OCI-LY3 (cell line): ENCODE data around the gene CELF4.

Source experiments
- H2AFZ ChIP-seq: fragments of 200-600, 300-600 bp; shearing (Covaris generic); 2 replicates; pipeline ENCODE4 v1.6.0; 2014; ENCODE audit warnings: antibody characterized with exemption, low read depth, low read length
- H3K27ac ChIP-seq: fragments of 200-600, 300-600 bp; sonication (generic); 2 replicates; pipeline ENCODE4 v1.5.1; 2014; ENCODE audit warnings: mild to moderate bottlenecking, low read length, moderate library complexity, mixed read lengths
- H3K27me3 ChIP-seq: fragments of 200-600, 300-600 bp; sonication (generic); 2 replicates; pipeline ENCODE4 v1.6.1; 2014; ENCODE audit warnings: low read depth, low read length, mixed read lengths
- H3K36me3 ChIP-seq: fragments of 200-600, 300-600 bp; sonication (generic); replicated peaks from 2 replicates; pipeline ENCODE3; 2014; ENCODE audit warnings: low read depth, low read length, mixed read lengths
- H3K4me1 ChIP-seq: fragments of 300-600, 200-600 bp; sonication (generic); 2 replicates; pipeline ENCODE4 v1.6.1; 2014; ENCODE audit warnings: low read length, mixed read lengths
- H3K4me2 ChIP-seq: fragments of 200-600, 300-600 bp; sonication (generic); 2 replicates; pipeline ENCODE4 v1.6.1; 2014; ENCODE audit warnings: low read length, mixed read lengths
- H3K4me3 ChIP-seq: fragments of 300-600, 200-600 bp; sonication (generic); 2 replicates; pipeline ENCODE4 v1.5.1; 2014; ENCODE audit warnings: antibody characterized with exemption, mild to moderate bottlenecking, low read length, moderate library complexity
- H3K79me2 ChIP-seq: fragments of 300-600, 200-600 bp; shearing (Covaris generic); 2 replicates; pipeline ENCODE4 v1.6.1; 2014; ENCODE audit warnings: mild to moderate bottlenecking, low read length, mixed read lengths
- H3K9ac ChIP-seq: fragments of 300-600, 200-600 bp; shearing (Covaris generic); 2 replicates; pipeline ENCODE4 v1.6.0; 2014; ENCODE audit warnings: mild to moderate bottlenecking, low read length, moderate library complexity
- H3K9me3 ChIP-seq: fragments of 200-600, 300-600 bp; shearing (Covaris generic); 2 replicates; pipeline ENCODE4 v1.6.1; 2014; ENCODE audit warnings: low read length, mixed read lengths; ENCODE audit not compliant: insufficient read depth
- H4K20me1 ChIP-seq: fragments of 200-600, 300-600 bp; sonication (generic); 2 replicates; pipeline ENCODE4 v1.6.1; 2016; ENCODE audit warnings: low read length, mixed read lengths; ENCODE audit not compliant: insufficient read depth
- CTCF ChIP-seq: fragments of 200-600, 300-600 bp; sonication (generic); IDR thresholded peaks from 2 replicates; pipeline ENCODE4 v1.5.1; 2014; ENCODE audit warnings: antibody characterized with exemption, low read length, low read depth
- EZH2phosphoT487 ChIP-seq: fragments of 200-600 bp; shearing (Covaris generic); IDR thresholded peaks from 2 replicates; pipeline ENCODE4 v1.6.1; 2018; ENCODE audit warnings: antibody characterized with exemption, mixed run types, low read depth

Gene CELF4

DNA sequence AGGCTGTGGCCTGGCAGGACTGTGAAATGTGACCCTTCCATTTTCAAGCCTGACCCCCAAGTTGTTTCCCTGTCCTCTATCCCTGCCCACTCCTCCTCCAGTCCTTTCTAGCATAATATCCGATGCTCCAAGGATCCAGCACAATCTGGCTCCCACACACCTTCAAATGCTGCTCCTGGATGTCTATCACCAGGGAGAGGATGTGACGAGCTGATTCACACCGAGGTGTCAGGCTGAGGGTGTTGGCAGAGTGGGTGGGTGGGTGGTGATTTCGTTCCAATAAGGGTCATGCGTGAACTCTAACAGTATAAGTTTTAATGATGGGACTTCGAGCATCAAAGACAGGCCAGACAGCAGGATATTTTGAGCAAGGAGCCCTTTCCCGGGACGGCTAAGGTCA lies 107.8 kb downstream of the CELF4 start:
- TF ChIP-seq EZH2phosphoT487 (no peak), CTCF (no peak)
- H4K20me1 ChIP-seq, result no peaks in the 10 kb centered on the region
- peaks cover 21% of the 10 kb centered on the region for H3K27me3 ChIP-seq
- H3K36me3 ChIP-seq, result no peaks in the 10 kb centered on the region
- H2AFZ ChIP-seq, result no peak overlapping the region
- H3K9me3 ChIP-seq, result no peaks in the 10 kb centered on the region
- no peak overlapping the region for H3K27ac ChIP-seq
- H3K4me1 ChIP-seq, result peaks cover 7% of the 10 kb centered on the region
- no peak overlapping the region for H3K4me2 ChIP-seq
- no peaks in the 10 kb centered on the region for H3K79me2 ChIP-seq
- no peak overlapping the region for H3K9ac ChIP-seq
- H3K4me3 ChIP-seq, result no peak overlapping the region

GRCh38 chr18:37457341-37457740 lies 108.3 kb downstream of the CELF4 start:
- Histone ChIP-seq H3K36me3 (no peaks in the 10 kb centered on the region), H3K4me2 (no peak overlapping the region), H3K27me3 (peaks cover 21% of the 10 kb centered on the region), H3K79me2 (no peaks in the 10 kb centered on the region), H4K20me1 (no peaks in the 10 kb centered on the region), H3K27ac (no peak overlapping the region), H3K9ac (no peak overlapping the region), H3K4me1 (peaks cover 7% of the 10 kb centered on the region), H3K4me3 (no peak overlapping the region), H2AFZ (no peak overlapping the region), H3K9me3 (no peaks in the 10 kb centered on the region)
- TF ChIP-seq EZH2phosphoT487 (no peak), CTCF (no peak)

GRCh38 chr18:37456873-37457272 lies 108.7 kb downstream of the CELF4 start:
- no peaks in the 10 kb centered on the region for H3K79me2 ChIP-seq
- no peak overlapping the region for H3K4me2 ChIP-seq
- H2AFZ ChIP-seq, result no peak overlapping the region
- H3K4me1 ChIP-seq, result peaks cover 7% of the 10 kb centered on the region
- H3K36me3 ChIP-seq, result no peaks in the 10 kb centered on the region
- no peak overlapping the region for H3K27ac ChIP-seq
- H3K9me3 ChIP-seq, result no peaks in the 10 kb centered on the region
- H4K20me1 ChIP-seq, result no peaks in the 10 kb centered on the region
- no peak overlapping the region for H3K9ac ChIP-seq
- peaks cover 21% of the 10 kb centered on the region for H3K27me3 ChIP-seq
- TF ChIP-seq CTCF, result no peak
- TF ChIP-seq EZH2phosphoT487, result no peak
- no peak overlapping the region for H3K4me3 ChIP-seq

GRCh38 chr18:37456395-37456794 lies 109.2 kb downstream of the CELF4 start:
- no peak overlapping the region for H2AFZ ChIP-seq
- H3K4me2 ChIP-seq, result no peak overlapping the region
- peaks cover 7% of the 10 kb centered on the region for H3K4me1 ChIP-seq
- H3K4me3 ChIP-seq, result no peak overlapping the region
- H3K27me3 ChIP-seq, result peaks cover 21% of the 10 kb centered on the region
- no peaks in the 10 kb centered on the region for H4K20me1 ChIP-seq
- H3K9ac ChIP-seq, result no peak overlapping the region
- H3K79me2 ChIP-seq, result no peaks in the 10 kb centered on the region
- no peaks in the 10 kb centered on the region for H3K36me3 ChIP-seq
- no peak overlapping the region for H3K27ac ChIP-seq
- TF ChIP-seq EZH2phosphoT487 (no peak), CTCF (no peak)
- H3K9me3 ChIP-seq, result no peaks in the 10 kb centered on the region
